ENCODE measurements around the gene CLCN5. TPM values are rescaled to one million over a fixed set of nuclear protein-coding genes. Genes with fewer than 3 reads are reported as not detected.

CLCN5 gene
- total RNA-seq, 4 donors from 2014 or later, result 5.2 to 31.8 (median 9.0) TPM

GRCh38 chrX:49910344-49910743 is 12.1 kb upstream of the CLCN5 start:
- TF ChIP-seq POLR2A (IDR thresholded peaks at IDR 0.05) (no peak), CTCF (IDR thresholded peaks at IDR 0.05) (no peak)
- intact Hi-C loops (cut with DNase I; ENCODE audit: low total_unique reads), result no loop called here
- H3K4me3 ChIP-seq (ENCODE audit: low read depth, poor library complexity, severe bottlenecking), result no peak overlapping the region
- DNase-seq (ENCODE audit: low spot score in 2 of 2), result no peak
- 37 to 41% methylated on average over 3 of the region's 3 CpGs for WGBS, 2 donors

GRCh38 chrX:49912086-49912485 is 10.3 kb upstream of the CLCN5 start:
- DNase-seq (ENCODE audit: low spot score in 2 of 2), result no peak
- TF ChIP-seq CTCF (IDR thresholded peaks at IDR 0.05) (no peak), POLR2A (IDR thresholded peaks at IDR 0.05) (no peak)
- intact Hi-C loops (cut with DNase I; ENCODE audit: low total_unique reads), result no loop called here
- WGBS, 2 donors, result 62% methylated on average over 2 of the region's 3 CpGs; no CpG with 5 or more reads in 1 of the 2 donors
- H3K4me3 ChIP-seq (ENCODE audit: low read depth, poor library complexity, severe bottlenecking), result no peak overlapping the region

GRCh38 chrX:49912861-49913260 is 9.5 kb upstream of the CLCN5 start:
- WGBS, 2 donors, result 76 to 81% methylated on average over 3 of the region's 3 CpGs
- H3K4me3 ChIP-seq (ENCODE audit: low read depth, poor library complexity, severe bottlenecking), result no peak overlapping the region
- intact Hi-C loops (cut with DNase I; ENCODE audit: low total_unique reads), result no loop called here
- DNase-seq (ENCODE audit: low spot score in 2 of 2), result no peak
- TF ChIP-seq CTCF (IDR thresholded peaks at IDR 0.05) (no peak), POLR2A (IDR thresholded peaks at IDR 0.05) (no peak)

- intact Hi-C loops (cut with DNase I; ENCODE audit: low total_unique reads), result no loop called here
- no peak overlapping the region for H3K4me3 ChIP-seq (ENCODE audit: low read depth, poor library complexity, severe bottlenecking)
- DNase-seq (ENCODE audit: low spot score in 2 of 2), result peak in 1 of 2 donors; percentile 15
- no peak for TF ChIP-seq POLR2A (IDR thresholded peaks at IDR 0.05)
- peak in 1 of 3 donors; percentile 72 for TF ChIP-seq CTCF (IDR thresholded peaks at IDR 0.05)
- 28 to 30% methylated on average over 8 of the region's 8 CpGs for WGBS, 2 donors
Observed at GRCh38 chrX:49915361-49916222, 6.8 kb upstream of the CLCN5 start.

GRCh38 chrX:49919617-49920016 is 2.8 kb upstream of the CLCN5 start:
- intact Hi-C loops (cut with DNase I; ENCODE audit: low total_unique reads), result no loop called here
- H3K4me3 ChIP-seq (ENCODE audit: low read depth, poor library complexity, severe bottlenecking), result no peak overlapping the region
- peak in 1 of 2 donors; percentile 13 for DNase-seq (ENCODE audit: low spot score in 2 of 2)
- TF ChIP-seq CTCF (IDR thresholded peaks at IDR 0.05) (no peak), POLR2A (IDR thresholded peaks at IDR 0.05) (no peak)
- WGBS, 2 donors, result 13 to 16% methylated on average over 7 to 8 of the region's 8 CpGs
